NCI-H2227 (cell line): Measurements from ENCODE around the gene P4HB.
A peak's percentile ranks its signal among the peaks of the same experiment; 100 is the strongest.

Source experiments
- DNase-seq: peaks from one replicate; lab custom pipeline; 2025; ENCODE audit not compliant: unreplicated experiment; lab: John Stamatoyannopoulos, UW

The P4HB gene

DNA sequence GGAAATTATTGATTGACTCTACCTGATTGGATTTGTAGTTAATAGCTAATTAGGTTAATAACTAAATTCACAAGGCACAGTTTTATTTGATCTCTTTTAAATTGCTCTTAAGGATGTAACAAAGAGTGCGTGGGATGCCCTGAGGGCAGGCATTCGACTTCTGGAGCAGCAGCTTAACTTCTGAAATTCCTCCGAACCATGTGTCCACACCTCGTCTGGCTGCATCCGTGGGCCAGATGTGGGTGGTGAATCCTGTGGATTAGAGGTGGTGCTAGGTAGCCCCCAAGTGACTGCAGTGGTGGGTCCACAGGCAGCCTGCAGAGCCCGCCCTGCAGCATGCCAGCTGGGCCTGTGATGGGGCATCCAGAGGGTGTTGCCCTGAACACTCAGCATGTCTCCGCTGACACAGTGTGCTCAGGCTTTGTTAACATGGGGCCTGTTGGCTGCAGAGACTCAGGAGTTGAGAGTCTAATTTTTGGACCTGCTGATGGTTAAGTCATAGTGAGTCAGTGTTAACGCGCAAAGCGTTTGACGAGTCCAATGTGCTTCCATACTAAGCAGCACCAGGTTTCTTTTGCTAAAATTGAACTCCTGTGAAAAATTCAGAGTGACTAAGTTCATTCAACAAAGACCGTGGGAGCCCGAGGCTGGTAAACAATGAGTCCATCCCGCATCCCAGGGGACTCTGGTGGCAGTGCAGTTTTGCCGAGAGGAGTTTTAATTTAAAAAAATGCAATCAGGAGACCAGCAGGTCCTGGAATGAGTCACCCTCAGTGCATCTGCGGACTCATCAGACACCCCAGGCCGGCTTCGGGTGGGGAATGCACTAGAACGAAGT, 37.9 kb upstream of the P4HB start:
- no peak for DNase-seq

DNA sequence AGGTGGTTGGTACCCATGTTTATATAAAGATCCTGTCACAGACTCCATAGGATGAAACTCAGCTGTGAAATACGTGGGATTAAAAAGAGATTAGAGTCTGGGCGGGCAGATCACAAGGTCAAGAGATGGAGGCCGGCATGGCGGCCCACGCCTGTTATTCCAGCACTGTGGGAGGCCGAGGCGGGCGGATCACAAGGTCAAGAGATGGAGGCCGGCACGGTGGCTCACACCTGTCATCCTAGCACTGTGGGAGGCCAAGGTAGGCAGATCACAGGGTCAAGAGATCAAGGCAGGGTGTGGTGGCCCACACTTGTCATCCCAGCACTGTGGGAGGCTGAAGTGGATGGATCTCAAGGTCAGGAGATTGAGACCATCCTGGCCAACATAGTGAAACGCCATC, 35.1 kb upstream of the P4HB start:
- DNase-seq, result no peak

DNA sequence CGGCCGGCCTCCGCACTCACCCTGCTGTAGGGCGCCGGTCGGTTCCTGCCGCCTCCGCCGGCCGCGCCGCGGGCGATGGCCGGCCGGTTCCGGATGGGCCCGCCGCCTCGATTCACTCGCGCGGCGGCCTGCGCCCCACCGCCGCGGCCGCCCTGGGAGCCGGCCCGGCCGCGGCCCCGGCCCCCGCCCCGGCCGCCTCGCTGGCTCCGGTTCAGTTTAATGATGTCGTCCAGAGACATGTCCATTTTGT, 30.9 kb upstream of the P4HB start:
- no peak for DNase-seq

DNA sequence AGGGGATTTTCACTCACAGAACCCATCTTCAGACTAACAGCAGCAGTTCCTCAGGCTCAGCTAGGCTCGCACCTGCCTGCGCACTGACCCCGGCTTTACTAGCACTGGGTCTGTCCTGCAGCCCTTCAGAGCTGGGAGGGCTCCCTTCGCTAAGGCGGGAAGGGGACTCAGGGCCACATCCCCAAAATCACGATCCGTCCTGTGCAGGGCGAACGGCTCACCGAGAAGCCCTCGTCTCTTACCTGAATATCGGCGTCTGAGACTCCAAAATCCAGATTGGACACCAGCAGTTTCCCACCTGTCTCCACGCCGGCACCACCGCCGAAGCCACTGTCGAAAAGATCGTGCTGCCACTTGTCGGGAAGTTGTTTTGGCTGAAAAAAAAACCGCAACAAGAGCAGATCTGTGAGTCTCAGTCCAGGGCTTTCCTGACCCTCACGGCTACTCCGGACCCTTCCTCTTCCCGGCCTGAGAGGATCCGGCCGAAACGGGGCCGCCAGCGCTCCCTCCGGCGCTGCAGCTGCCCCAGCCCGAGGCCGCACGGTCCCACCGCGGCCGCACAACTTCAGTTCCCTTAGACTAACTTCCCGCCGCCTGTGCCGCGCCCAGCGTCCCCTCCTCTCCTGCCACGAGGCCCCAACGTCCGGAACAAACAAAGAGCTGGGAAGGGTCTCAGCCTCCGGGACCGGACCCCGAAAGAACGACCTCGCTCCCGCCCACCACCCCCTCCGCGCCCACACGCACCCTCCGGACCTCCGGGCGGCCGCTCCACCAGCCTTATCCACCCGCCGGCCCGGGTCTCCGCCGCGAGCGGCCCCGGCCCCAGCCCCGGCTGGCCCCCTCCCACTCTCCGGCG, 30.3 kb upstream of the P4HB start:
- DNase-seq, result no peak

DNA sequence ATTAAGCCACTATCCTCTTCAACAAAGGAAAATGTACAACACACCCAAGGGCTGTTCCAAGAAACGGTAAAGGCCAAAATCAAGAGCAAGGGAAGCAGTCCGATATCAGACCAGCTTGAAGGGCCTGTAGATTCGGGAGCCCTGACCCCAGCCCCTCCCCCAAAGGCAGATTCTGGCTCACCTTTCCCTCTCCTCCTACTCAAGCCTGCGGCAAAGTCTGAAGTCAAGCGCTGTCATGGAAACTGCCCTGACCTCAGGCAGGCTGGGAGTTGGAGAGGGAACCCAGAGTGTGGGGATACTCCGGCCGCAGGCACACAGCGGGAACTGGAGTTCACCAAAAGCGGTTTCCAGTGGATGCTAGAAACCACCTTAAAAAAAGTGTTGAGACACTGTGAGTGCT, 29.3 kb upstream of the P4HB start:
- no peak for DNase-seq

DNA sequence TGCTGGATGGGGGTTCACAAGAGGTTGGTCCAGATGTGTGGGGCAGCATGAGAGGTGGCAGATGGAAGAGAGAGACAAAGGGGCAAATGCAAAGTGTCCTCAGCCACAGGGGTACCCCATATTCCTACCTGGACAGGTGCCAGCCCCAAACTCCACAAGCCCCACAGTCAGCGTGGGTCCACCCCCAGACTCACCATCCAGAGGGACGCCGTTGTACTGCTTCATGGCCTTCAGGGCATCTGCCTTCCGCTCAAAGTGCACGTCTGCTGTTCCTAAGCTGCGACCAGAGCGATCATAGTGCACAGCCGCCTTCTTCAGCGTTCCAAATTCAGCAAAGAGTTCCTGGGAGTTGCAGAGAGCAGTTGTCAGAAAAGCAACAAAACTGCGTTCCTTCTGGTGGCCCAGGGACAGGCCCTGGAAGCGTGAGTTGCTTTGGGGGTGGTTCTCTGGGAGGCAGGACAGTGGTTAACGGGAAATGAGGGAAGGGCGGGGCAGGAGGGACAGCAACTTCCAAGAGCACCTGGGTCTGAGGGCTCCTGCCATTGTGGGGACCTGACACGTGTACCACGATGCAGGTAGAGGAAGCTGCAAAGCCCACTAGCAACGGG, 28.8 kb upstream of the P4HB start:
- DNase-seq, result no peak

DNA sequence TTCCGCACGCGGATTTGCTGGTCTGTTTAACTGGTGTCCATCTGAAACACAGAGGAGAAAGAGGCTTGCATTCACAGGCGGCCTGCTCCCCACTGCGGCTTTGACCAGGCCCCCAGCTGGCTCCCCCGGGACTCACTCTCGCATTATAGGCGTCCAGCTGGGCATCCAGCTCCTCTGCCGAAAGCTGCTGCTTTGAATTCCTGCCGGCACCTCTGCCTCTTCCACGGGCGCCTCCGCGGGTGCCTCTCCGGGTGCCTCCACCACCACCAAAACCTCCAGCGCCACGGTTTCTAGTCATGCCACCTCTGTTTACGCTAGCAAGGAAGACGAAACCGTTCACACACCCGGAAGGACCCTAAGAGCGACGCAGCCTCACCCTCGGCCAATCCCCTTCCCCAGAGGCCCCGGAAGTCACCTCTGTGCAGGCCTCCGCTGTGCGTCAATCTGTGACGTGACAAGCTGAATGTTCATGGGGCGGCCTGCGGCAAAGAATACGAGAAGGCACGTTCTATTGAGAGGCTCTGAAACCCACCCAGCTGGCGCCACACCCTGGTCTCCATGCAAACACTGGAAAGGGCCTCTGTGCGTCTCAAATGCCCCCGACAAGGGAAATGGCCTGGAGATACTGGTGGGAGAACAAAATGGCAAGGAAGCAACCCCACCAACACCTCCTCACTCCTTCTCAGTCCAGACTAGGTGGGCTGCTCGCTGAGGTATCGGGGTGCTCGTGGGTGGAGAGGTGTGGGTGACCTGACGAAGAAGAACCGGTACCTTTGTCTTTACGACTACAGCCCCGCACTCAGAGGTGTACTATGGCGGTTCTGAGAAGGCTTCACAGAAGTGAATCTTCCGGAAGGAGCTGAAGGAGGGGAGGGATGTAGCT, 28.0 kb upstream of the P4HB start:
- DNase-seq, result no peak

DNA sequence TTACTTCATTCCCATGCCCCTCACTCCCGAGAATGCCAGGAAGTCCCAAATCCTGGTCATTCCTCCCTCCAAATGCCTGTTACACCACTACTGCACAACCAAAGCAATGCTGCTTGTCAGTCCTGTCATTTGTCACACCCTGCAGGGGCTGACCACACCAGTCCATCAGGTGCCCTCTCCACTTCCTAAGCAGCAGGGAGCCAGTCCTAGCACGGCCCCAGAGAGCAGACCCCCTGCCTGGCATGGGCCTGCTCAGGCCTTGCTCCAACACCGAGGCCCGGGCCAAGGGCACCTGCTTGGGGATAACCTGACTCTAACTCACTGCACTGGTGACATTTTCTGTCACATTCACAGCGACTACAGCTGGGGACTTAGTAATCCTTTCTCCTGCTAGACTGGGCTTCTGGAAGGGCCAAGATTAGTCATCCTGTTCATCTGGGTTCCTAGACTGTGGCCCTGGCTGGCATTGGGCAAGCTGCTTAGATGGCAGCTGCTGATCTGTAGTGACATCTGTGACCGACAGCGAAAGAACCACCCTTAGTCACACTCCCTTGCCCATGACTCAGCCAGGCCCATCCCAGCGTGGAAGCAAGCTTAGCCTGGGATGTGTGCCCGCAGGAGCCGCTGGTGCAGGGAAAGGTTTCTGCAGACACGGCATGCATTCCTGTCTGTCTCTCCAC, 25.7 kb upstream of the P4HB start:
- DNase-seq, result no peak

DNA sequence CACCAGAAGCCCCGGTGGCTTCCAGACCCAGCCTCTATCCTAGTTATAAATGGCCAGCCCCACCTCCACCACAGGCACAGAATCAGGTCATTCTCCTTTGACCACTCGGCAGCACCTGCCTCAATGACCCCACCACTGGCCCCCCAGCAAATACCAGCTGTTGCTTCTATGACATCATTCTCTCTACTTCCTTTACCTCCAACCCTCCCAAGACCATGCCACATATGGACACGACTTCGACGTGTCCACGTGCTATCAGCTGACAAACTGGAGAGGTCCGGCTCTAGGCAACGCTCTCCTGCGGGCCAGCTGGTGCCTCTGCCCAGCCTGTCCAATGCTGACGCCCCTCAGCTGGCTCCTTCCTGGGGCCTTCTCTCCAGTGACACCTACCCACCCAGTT, 25.1 kb upstream of the P4HB start:
- DNase-seq, result no peak

DNA sequence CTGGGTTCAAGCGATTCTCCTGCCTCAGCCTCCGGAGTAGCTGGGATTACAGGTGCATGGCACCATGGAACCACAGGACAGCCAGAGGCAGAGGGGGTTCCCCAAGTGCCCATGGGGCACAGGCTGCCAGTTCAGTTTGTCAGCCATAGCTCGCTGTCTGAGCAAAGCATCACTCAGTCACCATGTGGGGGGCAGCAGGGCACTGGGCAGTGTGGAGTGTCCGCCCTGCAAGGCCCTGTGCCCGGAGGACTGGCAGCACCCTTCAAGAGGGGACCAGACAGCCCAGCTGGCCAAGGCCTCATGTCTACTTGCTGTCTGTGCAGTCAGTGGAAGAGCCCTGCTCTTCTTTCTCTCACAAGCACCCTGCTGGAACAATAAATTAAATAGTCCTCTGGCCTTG, 24.6 kb upstream of the P4HB start:
- no peak for DNase-seq

DNA sequence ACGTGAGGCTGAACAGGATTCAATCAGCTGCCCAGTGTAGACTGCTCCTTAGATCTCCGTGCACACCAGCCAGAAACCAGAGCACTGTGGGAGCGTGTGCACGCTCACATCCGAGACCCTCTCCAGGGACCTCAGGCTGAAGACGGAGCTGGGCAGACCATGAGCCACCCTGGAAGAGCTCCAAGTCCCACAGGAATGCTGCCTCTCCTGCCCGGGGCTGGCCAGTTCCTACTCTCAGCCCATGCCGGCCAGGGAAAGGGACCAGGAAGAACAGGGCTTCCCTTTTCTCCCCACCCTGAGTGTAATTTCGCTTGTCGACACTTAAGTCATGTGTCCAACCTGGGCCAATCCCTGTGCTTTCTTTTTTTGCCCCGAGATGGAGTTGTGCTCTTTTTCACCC, 24.2 kb upstream of the P4HB start:
- DNase-seq, result no peak

DNA sequence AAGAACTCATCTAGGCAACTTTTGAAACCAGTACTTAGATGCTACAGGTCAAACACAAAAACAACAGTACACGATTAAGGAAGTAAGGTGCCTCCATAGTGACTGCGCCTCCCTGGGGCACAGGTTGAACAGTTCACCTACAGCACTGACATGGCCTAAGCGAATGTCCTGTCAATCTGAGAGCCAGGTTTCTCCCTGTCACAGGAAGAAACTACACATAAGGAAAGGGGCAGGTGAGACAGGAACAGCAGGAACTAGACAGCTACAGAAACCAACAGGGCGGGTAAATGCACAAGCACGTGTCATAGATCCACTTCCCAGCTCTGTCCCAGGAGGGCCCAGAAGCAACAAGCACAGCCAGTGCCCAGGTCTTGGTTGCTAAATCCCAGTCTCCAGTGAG, 18.8 kb upstream of the P4HB start:
- DNase-seq, result no peak

DNA sequence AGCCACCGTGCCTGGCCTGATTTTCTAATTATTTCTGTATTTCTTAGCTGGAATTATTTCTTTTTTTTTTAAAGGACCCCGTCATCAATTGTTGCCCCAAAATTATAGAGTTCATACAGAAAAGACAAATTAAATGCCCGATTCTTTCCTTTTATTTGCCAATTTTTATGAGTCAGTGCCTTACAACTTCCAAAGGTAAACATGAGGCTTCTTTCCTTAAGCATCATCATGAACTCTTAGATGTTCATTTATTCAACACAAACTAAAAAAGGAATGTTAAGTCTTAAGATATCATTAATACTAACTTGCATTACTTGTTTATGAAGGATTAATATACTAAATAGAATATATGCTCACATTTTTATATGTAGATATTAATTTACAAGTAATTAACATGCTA, 18.0 kb upstream of the P4HB start:
- DNase-seq, result no peak

DNA sequence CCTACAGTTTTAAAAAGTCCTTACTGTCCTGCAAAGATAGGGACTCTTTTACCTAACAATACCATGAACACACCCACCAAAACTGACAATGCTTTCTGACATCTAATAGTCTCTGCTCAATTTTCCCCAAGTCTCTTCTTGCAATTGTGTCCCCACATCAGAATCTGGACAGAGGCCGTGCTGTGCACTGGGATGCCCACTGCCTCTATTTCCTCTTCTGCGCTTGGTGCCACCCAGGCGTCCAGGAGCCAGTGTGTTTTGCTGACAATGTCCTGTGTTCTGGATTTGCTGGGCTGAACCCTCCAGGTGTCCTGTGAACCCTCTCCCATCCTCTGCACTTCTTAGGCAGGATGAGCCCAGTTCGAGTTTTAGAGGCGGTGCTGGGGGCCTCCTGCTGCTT, 17.2 kb upstream of the P4HB start:
- no peak for DNase-seq

DNA sequence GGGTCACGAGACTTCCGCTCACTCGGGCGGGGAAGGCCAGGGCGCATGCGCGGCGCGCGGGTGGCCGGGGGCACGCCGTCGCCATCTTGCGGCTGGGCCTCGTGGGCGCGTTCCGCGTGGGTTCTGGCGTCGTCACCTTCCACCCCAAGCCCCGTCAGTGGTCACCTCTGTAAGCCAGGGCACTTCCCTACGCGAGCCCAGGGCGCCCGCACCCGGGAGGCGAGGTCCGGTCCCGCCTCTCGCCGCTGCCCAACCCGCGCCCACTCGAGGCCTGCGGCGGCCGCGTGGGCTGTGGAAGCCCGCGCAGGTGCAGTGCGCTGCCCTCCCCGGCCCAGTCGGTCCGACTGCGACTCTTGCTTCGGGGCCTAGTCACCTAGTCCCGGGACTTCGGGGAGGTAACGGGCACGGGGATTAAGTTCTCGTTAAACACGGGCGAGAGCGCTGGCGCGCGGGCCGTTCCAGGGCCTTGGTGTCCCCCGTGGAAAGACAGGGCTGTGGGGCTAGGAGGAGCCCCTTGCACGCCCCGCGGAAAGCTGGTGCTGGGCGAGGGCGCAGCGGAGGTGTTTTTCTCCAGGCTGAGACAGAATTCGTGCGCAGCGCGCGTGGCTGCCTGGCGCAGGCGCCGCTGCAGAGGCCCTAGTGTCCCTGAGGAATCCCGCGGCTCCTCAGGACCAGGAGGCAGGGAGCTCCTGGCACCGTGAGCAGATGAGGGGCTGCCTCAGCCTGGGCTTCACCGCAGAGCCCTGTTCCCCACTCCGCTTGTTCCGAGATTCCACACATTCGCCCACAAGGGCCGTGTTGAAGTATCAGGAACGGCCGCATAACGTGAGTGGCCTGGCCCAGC, 11.3 kb upstream of the P4HB start:
- peak; percentile 95 for DNase-seq

DNA sequence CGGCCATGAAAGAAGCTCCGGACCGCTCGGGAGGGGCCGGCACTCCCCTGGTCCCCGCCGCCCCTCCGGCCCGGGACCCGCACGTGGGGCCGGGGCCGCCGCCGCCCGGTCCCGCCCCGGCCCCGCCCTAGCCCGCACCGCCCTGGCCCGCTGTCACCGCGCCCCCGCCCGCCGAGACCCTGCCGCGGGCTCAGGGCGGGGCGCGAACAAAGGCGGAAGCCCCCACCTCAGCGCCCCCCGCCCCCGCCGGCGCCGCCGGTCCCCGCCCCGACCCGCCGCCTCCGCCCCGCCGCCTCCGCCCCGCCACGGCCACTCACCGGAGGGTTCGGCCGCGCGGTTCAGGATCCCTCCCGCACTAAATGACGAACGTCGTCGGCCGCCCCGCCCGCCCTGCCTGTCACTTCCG, 10.6 kb upstream of the P4HB start, which contains the start of gene ARHGDIA:
Gene ARHGDIA (minus strand): TSS at position 357 of the 406 bp plus-strand sequence. CDS start 1,407 bp downstream, outside the sequence.
- DNase-seq, result no peak

DNA sequence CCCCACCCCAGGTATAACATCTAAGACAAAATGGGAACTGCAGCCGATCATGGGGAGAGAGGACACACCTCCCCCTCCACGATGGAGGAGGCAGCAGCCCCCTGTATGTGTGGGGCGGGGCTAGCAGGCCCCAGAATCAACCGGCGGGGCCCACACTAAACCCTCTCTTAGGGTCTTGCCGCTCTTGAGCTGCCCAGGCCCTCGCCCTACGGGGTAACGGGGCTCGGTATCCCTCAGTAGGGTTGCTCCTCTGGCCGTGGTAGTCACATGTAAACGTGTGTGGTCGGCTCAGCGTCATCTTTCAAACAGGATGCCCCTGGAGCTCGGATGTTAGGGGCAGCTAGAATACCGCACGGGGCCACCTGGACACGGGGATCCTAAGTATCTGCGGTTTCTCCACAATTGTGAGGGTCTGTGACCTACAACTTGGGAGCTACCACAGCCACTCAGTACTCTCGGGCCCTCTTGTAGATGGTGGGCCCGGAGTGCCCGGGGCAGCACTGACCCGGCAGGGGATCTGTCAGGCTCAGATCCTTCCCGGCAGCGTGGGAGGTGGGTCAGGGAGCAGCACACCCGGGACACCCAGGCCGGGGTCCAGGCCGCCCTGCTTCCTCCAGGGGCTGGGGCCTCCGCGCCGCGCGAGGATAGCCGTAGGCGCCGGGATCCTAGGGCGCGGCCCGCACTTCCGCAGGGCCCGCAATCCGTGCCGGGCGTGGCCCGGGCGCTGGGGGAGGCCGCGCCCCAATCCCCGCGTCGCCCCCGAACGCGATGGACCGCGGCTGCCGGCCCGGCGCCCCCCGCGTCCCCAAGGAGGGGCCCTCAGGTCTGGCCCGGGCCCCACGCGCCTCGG, 10.0 kb upstream of the P4HB start:
- peak; percentile 65 for DNase-seq

DNA sequence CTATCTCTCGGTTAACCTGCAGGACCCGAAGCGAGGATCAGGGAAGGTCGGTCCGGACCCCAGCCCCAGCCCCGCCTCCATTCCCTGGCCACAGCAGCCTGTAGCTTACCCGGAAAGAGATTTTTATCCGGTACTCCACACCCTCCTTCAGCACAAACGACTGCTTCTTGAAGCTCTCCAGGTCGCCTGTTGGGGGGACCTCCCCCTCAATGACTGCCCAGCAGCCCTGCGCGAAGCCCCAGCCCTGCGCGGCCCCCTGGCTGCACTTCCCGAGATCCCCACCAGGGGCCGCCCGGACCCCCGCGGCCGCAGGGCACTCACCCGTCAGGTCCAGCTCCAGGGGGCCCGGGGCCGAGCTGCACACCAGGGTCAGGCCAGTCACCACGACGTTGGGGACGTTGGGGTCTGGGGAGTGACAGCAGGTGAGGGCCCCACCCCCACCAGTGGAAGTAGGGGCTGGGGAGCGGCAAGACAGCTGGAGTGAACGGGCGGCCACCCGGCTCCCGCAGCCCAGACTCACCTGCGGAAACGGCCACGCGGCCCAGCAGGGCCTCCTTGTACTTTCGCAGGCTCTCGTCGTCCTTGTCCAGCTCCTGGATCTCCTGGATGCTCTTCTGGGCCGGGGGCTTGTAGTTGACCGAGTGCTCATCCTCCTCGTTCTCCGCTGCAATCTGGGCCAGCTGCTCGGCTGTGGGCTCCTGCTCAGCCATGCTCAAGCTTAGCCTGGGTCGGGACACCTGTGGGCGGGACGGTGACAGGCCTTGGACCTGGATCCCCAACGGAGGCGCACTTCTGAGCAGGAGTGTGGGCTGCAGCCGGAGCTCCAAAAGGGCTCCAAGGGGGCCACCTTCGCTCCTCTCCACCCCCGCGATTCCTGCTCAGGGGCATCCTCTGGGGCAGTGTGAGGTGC, 9.1 kb upstream of the P4HB start:
- DNase-seq, result peak; percentile 65
